GM23338 (cell line): ENCODE data around the gene SELENBP1. TPM values are rescaled to one million over a fixed set of nuclear protein-coding genes. Genes with fewer than 3 reads are reported as not detected.
A peak's percentile ranks its signal among the peaks of the same experiment; 100 is the strongest.

Experiments used
- ATAC-seq: fragments of 200-7000 bp; cut with Tn5 transposase; 3 replicates; pipeline ENCODE4 v1.9.1; 2020
- DNase-seq: peaks from one replicate; pipeline ENCODE4 v3.0.0-alpha.2; 2015; ENCODE audit warnings: low spot score
- H2AFZ ChIP-seq: fragments of 200-600 bp; sonication (generic); 2 replicates; pipeline ENCODE4 v1.8.0; 2016; ENCODE audit warnings: antibody characterized with exemption, mild to moderate bottlenecking, moderate library complexity
- H3F3A ChIP-seq: fragments of 200-600 bp; sonication (generic); replicated peaks from 2 replicates; pipeline ENCODE4 v1.8.0; 2017; ENCODE audit warnings: antibody characterized with exemption, mixed run types, low read depth
- H3K27ac ChIP-seq: fragments of 200-600 bp; sonication (generic); 2 replicates; pipeline ENCODE4 v1.6.1; 2016; ENCODE audit warnings: low read depth
- H3K27me3 ChIP-seq: fragments of 200-600 bp; sonication (generic); 2 replicates; pipeline ENCODE4 v1.8.0; 2016; ENCODE audit warnings: mild to moderate bottlenecking, mixed run types, moderate library complexity; ENCODE audit not compliant: insufficient read depth
- H3K36me3 ChIP-seq: fragments of 200-600 bp; sonication (generic); 2 replicates; pipeline ENCODE4 v1.8.0; 2016; ENCODE audit warnings: mild to moderate bottlenecking; ENCODE audit not compliant: insufficient read depth
- H3K4me1 ChIP-seq: fragments of 200-600 bp; sonication (generic); 2 replicates; pipeline ENCODE4 v1.8.0; 2016; ENCODE audit warnings: mild to moderate bottlenecking, moderate library complexity; ENCODE audit not compliant: insufficient read depth
- H3K4me2 ChIP-seq: fragments of 200-600 bp; sonication (generic); 2 replicates; pipeline ENCODE4 v1.7.1; 2017; ENCODE audit warnings: mixed run types
- H3K4me3 ChIP-seq: fragments of 200-600 bp; sonication (generic); 2 replicates; pipeline ENCODE4 v1.6.1; 2016; ENCODE audit warnings: mixed run types
- H3K79me2 ChIP-seq: fragments of 200-600 bp; sonication (generic); replicated peaks from 2 replicates; pipeline ENCODE4 v1.8.0; 2017; ENCODE audit warnings: mild to moderate bottlenecking; ENCODE audit not compliant: insufficient read depth
- H3K9me2 ChIP-seq: fragments of 200-600 bp; sonication (generic); 2 replicates; pipeline ENCODE4 v1.8.0; 2017; ENCODE audit not compliant: insufficient read depth
- H4K20me1 ChIP-seq: fragments of 200-600 bp; sonication (generic); replicated peaks from 2 replicates; pipeline ENCODE4 v1.8.0; 2017; ENCODE audit warnings: mild to moderate bottlenecking; ENCODE audit not compliant: insufficient read depth
- H3K27ac Mint-ChIP-seq: 2 replicates; pipeline ENCODE4 v1.8.0; 2020; ENCODE audit warnings: inconsistent platforms, mild to moderate bottlenecking, moderate library complexity, mixed read lengths
- H3K27me3 Mint-ChIP-seq: 3 replicates; pipeline ENCODE4 v1.8.0; 2022; ENCODE audit warnings: low read depth, mild to moderate bottlenecking, moderate library complexity, mixed read lengths, inconsistent platforms; ENCODE audit not compliant: insufficient read depth, poor library complexity
- H3K36me3 Mint-ChIP-seq: 3 replicates; pipeline ENCODE4 v1.8.0; 2021; ENCODE audit warnings: low read depth, mild to moderate bottlenecking, inconsistent platforms, moderate library complexity, mixed read lengths
- H3K4me1 Mint-ChIP-seq: 3 replicates; pipeline ENCODE4 v1.8.0; 2020; ENCODE audit warnings: mild to moderate bottlenecking, inconsistent platforms, mixed read lengths
- H3K4me3 Mint-ChIP-seq: 3 replicates; pipeline ENCODE4 v1.8.0; 2021; ENCODE audit warnings: moderate library complexity, mild to moderate bottlenecking, inconsistent platforms, mixed read lengths
- H3K9me3 Mint-ChIP-seq: 3 replicates; pipeline ENCODE4 v1.8.0; 2020; ENCODE audit warnings: moderate library complexity, mild to moderate bottlenecking, inconsistent platforms, mixed read lengths
- EZH2 ChIP-seq: fragments of 200-600 bp; sonication (generic); IDR thresholded peaks from one replicate; pipeline ENCODE4 v1.8.0; 2017; ENCODE audit warnings: antibody characterized with exemption, mild to moderate bottlenecking, low read depth; ENCODE audit not compliant: unreplicated experiment
- EZH2phosphoT487 ChIP-seq: fragments of 200-600 bp; sonication (generic); IDR thresholded peaks from one replicate; pipeline ENCODE4 v1.8.1; 2018; ENCODE audit warnings: antibody characterized with exemption; ENCODE audit not compliant: unreplicated experiment
- POLR2AphosphoS5 ChIP-seq: IDR thresholded peaks from 2 replicates; pipeline ENCODE4 v1.6.1; 2016; ENCODE audit warnings: antibody characterized with exemption, low read depth
- STAT1 ChIP-seq: IDR thresholded peaks from one replicate; pipeline ENCODE4 v1.6.1; 2016; ENCODE audit warnings: antibody characterized with exemption; ENCODE audit not compliant: unreplicated experiment
- ZNF331 ChIP-seq: fragments of 250-450 bp; sonication (Bioruptor Pico); IDR thresholded peaks from 2 replicates; pipeline ENCODE4 v1.5.0; 2020; ENCODE audit warnings: low read depth, mild to moderate bottlenecking, moderate library complexity
- polyA plus RNA-seq: library from polyadenylated mRNA; unstranded; fragments of >200 nt; fragmentation: Nextera tagmentation; extraction: Ambion mirVana; gene quantifications from 2 replicates; pipeline ENCODE4 v1.2.1, GENCODE V29; 2016
- total RNA-seq: library from RNA; depleted of rRNA; stranded (reverse); fragments of >200 nt; shearing (Covaris generic); gene quantifications from 2 replicates; pipeline ENCODE4 v1.2.3, GENCODE V29; 2014
- TF ChIP-seq, protein P1 (sequence below): fragments of 250-450 bp; sonication (Bioruptor Pico); IDR thresholded peaks from 2 replicates; pipeline ENCODE4 v1.5.0; 2020; ENCODE audit warnings: mild to moderate bottlenecking, moderate library complexity

SELENBP1 gene
- total and polyA plus RNA-seq, 2 experiments from 2014 or later: 10.7 to 13.4 TPM

DNA sequence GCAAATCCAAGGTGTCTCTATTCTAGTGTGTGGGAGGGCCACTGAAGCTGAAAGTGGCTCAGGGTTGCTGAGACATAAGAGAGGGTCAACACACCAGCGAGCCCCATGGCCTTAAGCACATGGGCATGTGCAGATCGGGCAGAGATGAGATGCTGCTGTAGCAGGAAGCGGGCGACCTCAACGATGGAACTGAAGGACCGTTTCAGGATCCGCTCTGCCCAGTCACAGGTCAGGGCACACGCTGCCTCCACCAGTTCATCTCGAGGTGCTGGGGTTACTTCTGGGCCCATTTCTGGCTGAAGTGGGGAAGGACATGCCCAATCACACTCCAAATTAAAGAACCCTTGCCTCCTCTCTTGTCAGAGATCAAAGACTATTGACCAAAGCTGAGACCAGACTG is 28.9 kb downstream of the SELENBP1 start (continued):
- TF ChIP-seq, protein P1, sequence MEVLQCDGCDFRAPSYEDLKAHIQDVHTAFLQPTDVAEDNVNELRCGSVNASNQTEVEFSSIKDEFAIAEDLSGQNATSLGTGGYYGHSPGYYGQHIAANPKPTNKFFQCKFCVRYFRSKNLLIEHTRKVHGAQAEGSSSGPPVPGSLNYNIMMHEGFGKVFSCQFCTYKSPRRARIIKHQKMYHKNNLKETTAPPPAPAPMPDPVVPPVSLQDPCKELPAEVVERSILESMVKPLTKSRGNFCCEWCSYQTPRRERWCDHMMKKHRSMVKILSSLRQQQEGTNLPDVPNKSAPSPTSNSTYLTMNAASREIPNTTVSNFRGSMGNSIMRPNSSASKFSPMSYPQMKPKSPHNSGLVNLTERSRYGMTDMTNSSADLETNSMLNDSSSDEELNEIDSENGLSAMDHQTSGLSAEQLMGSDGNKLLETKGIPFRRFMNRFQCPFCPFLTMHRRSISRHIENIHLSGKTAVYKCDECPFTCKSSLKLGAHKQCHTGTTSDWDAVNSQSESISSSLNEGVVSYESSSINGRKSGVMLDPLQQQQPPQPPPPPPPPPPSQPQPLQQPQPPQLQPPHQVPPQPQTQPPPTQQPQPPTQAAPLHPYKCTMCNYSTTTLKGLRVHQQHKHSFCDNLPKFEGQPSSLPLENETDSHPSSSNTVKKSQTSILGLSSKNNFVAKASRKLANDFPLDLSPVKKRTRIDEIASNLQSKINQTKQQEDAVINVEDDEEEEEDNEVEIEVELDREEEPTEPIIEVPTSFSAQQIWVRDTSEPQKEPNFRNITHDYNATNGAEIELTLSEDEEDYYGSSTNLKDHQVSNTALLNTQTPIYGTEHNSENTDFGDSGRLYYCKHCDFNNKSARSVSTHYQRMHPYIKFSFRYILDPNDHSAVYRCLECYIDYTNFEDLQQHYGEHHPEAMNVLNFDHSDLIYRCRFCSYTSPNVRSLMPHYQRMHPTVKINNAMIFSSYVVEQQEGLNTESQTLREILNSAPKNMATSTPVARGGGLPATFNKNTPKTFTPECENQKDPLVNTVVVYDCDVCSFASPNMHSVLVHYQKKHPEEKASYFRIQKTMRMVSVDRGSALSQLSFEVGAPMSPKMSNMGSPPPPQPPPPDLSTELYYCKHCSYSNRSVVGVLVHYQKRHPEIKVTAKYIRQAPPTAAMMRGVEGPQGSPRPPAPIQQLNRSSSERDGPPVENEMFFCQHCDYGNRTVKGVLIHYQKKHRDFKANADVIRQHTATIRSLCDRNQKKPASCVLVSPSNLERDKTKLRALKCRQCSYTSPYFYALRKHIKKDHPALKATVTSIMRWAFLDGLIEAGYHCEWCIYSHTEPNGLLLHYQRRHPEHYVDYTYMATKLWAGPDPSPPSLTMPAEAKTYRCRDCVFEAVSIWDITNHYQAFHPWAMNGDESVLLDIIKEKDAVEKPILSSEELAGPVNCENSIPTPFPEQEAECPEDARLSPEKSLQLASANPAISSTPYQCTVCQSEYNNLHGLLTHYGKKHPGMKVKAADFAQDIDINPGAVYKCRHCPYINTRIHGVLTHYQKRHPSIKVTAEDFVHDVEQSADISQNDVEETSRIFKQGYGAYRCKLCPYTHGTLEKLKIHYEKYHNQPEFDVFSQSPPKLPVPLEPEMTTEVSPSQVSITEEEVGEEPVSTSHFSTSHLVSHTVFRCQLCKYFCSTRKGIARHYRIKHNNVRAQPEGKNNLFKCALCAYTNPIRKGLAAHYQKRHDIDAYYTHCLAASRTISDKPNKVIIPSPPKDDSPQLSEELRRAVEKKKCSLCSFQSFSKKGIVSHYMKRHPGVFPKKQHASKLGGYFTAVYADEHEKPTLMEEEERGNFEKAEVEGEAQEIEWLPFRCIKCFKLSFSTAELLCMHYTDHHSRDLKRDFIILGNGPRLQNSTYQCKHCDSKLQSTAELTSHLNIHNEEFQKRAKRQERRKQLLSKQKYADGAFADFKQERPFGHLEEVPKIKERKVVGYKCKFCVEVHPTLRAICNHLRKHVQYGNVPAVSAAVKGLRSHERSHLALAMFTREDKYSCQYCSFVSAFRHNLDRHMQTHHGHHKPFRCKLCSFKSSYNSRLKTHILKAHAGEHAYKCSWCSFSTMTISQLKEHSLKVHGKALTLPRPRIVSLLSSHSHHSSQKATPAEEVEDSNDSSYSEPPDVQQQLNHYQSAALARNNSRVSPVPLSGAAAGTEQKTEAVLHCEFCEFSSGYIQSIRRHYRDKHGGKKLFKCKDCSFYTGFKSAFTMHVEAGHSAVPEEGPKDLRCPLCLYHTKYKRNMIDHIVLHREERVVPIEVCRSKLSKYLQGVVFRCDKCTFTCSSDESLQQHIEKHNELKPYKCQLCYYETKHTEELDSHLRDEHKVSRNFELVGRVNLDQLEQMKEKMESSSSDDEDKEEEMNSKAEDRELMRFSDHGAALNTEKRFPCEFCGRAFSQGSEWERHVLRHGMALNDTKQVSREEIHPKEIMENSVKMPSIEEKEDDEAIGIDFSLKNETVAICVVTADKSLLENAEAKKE: no peak
- TF ChIP-seq EZH2 (no peak), POLR2AphosphoS5 (no peak)

DNA sequence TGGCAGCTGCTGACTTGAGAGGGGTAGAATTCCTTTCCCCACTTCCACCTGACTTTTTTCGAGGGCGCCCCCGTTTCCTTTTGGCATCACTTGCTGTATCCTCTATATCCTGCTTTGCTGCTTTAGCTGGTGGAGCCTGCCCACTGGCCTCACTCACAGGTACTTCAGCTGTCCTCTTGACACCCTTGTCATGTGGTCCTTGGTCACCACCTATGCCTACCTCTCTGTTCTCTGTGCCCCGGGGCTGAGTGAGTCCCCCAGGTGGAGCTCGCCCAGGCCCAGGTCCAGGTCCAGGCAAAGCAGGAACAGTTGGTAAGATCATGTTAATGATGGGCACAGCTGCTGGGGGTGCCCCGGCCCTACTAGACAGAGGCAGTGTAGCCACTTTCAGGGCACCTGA is 29.9 kb downstream of the SELENBP1 start:
- H3K27me3 ChIP-seq: no peaks in the 10 kb centered on the region
- H3K4me3 Mint-ChIP-seq: no peak overlapping the region
- H3K4me3 ChIP-seq: no peak overlapping the region
- no peak overlapping the region for H3K27ac ChIP-seq
- H3F3A ChIP-seq: peaks cover 17% of the 10 kb centered on the region; the same call in 1 of the 2 replicates
- H3K9me2 ChIP-seq: no peaks in the 10 kb centered on the region
- DNase-seq (no peak), ATAC-seq (no peak)
- H3K27ac Mint-ChIP-seq: peak overlapping the region; percentile 88
- H3K9me3 Mint-ChIP-seq: no peaks in the 10 kb centered on the region
- no peak overlapping the region for H3K4me2 ChIP-seq
- no peak overlapping the region for H2AFZ ChIP-seq
- H3K4me1 Mint-ChIP-seq: peaks cover 17% of the 10 kb centered on the region
- H3K36me3 Mint-ChIP-seq: peaks cover 43% of the 10 kb centered on the region
- H3K36me3 ChIP-seq: peaks cover 10% of the 10 kb centered on the region; the same call in 1 of the 2 replicates
- H3K4me1 ChIP-seq: peaks cover 9% of the 10 kb centered on the region
- H4K20me1 ChIP-seq: no peaks in the 10 kb centered on the region; the same call in 1 of the 2 replicates
- H3K27me3 Mint-ChIP-seq: peaks cover 15% of the 10 kb centered on the region
- H3K79me2 ChIP-seq: peaks cover 16% of the 10 kb centered on the region
- TF ChIP-seq, protein P1: no peak
- TF ChIP-seq EZH2phosphoT487: no peak
- no peak for TF ChIP-seq ZNF331 (CRISPR knock-in tag)
- no peak for TF ChIP-seq EZH2
- no peak for TF ChIP-seq STAT1
- TF ChIP-seq POLR2AphosphoS5: no peak
